IMR-90 (cell line): ENCODE data around the gene PALM. TPM values are rescaled to one million over a fixed set of nuclear protein-coding genes. Genes with fewer than 3 reads are reported as not detected.

Experiments used
- ATAC-seq: fragments of 200-7000 bp; cut with Tn5 transposase; 2 replicates; pipeline ENCODE4 v1.9.1; 2020; ENCODE audit warnings: low read depth, mild to moderate bottlenecking, moderate library complexity
- BruUV-seq: library from RNA; stranded (reverse); fragments of 400-500 nt; replicated peaks from 2 replicates; lab custom pipeline; 2021; lab: Mats Ljungman, UMichigan
- CTCF ChIA-PET: fragments of 300-600 bp; formaldehyde crosslinking; extraction: SDS; loops from one replicate; lab custom pipeline; 2021; ENCODE audit warnings: antibody characterized with exemption; lab: Yijun Ruan, JAX
- POLR2A ChIA-PET: fragments of 300-600 bp; sonication (Branson Sonifier 250); formaldehyde crosslinking; loops from one replicate; lab custom pipeline; 2022; ENCODE audit warnings: antibody characterized with exemption; ENCODE audit not compliant: unreplicated experiment; lab: Charles Lee
- DNase-seq: peaks from one replicate; pipeline ENCODE4 v3.0.0; 2013
- H2AFZ ChIP-seq: replicated peaks from 2 replicates; pipeline ENCODE3; 2013; ENCODE audit warnings: low read length, mild to moderate bottlenecking; ENCODE audit not compliant: poor library complexity
- H2AK5ac ChIP-seq: 2 replicates; pipeline ENCODE4 v1.6.1; 2013; ENCODE audit warnings: low read depth, low read length, inconsistent platforms
- H2AK9ac ChIP-seq: replicated peaks from 2 replicates; pipeline ENCODE3; 2013; ENCODE audit warnings: mild to moderate bottlenecking, low read depth, low read length, moderate library complexity; ENCODE audit not compliant: poor library complexity
- H2BK120ac ChIP-seq: 2 replicates; pipeline ENCODE4 v1.6.1; 2013; ENCODE audit warnings: low read depth, low read length, inconsistent platforms
- H2BK15ac ChIP-seq: 3 replicates; pipeline ENCODE4 v1.6.1; 2013; ENCODE audit warnings: low read depth, low read length, inconsistent platforms
- H2BK20ac ChIP-seq: 2 replicates; pipeline ENCODE4 v1.6.1; 2013; ENCODE audit warnings: low read depth, mild to moderate bottlenecking, inconsistent platforms, low read length, moderate library complexity
- H2BK5ac ChIP-seq: 2 replicates; pipeline ENCODE4 v1.6.1; 2013; ENCODE audit warnings: mild to moderate bottlenecking, low read depth, low read length, inconsistent platforms; ENCODE audit not compliant: poor library complexity, severe bottlenecking
- H3K14ac ChIP-seq: replicated peaks from 2 replicates; pipeline ENCODE4 v1.6.1; 2013; ENCODE audit warnings: low read depth, low read length, inconsistent platforms
- H3K18ac ChIP-seq: 2 replicates; pipeline ENCODE4 v1.6.1; 2013; ENCODE audit warnings: low read depth, low read length, control low read depth
- H3K23ac ChIP-seq: 2 replicates; pipeline ENCODE4 v1.6.1; 2013; ENCODE audit warnings: low read depth, low read length, inconsistent platforms
- H3K27ac ChIP-seq: 2 replicates; pipeline ENCODE4 v1.5.1; 2013; ENCODE audit warnings: mild to moderate bottlenecking, control low read depth, low read length; ENCODE audit not compliant: insufficient read depth
- H3K27me3 ChIP-seq: 2 replicates; pipeline ENCODE4 v1.6.1; 2013; ENCODE audit warnings: low read length; ENCODE audit not compliant: control insufficient read depth, insufficient read depth
- H3K36me3 ChIP-seq: 2 replicates; pipeline ENCODE4 v1.6.1; 2013; ENCODE audit warnings: low read length, mixed read lengths; ENCODE audit not compliant: control insufficient read depth, insufficient read depth
- H3K4ac ChIP-seq: 2 replicates; pipeline ENCODE4 v1.6.1; 2013; ENCODE audit warnings: low read depth, low read length, inconsistent platforms
- H3K4me1 ChIP-seq: 2 replicates; pipeline ENCODE4 v1.6.1; 2013; ENCODE audit warnings: low read length, mixed read lengths; ENCODE audit not compliant: control insufficient read depth, insufficient read depth
- H3K4me2 ChIP-seq: 2 replicates; pipeline ENCODE4 v1.6.1; 2013; ENCODE audit warnings: low read depth, mild to moderate bottlenecking, control low read depth, low read length, moderate library complexity
- H3K4me3 ChIP-seq: 2 replicates; pipeline ENCODE4 v1.5.1; 2013; ENCODE audit warnings: low read depth, mild to moderate bottlenecking, control low read depth, low read length, moderate library complexity; ENCODE audit not compliant: insufficient read depth
- H3K56ac ChIP-seq: 2 replicates; pipeline ENCODE4 v1.6.1; 2013; ENCODE audit warnings: low read length, inconsistent platforms; ENCODE audit not compliant: insufficient read depth; ENCODE audit errors: extremely low read depth
- H3K79me1 ChIP-seq, 2 experiments: 2 replicates each; pipeline ENCODE4 v1.6.1; 2013; ENCODE audit warnings: low read length in 2 of 2, inconsistent platforms in 1 of 2, low read depth in 1 of 2
- H3K9ac ChIP-seq: 2 replicates; pipeline ENCODE4 v1.6.1; 2013; ENCODE audit warnings: low read depth, low read length, control low read depth
- H3K9me1 ChIP-seq: 2 replicates; pipeline ENCODE4 v1.6.1; 2013; ENCODE audit warnings: low read length, inconsistent platforms; ENCODE audit not compliant: insufficient read depth
- H3K9me3 ChIP-seq: 2 replicates; pipeline ENCODE4 v1.6.1; 2013; ENCODE audit warnings: low read length; ENCODE audit not compliant: control insufficient read depth, insufficient read depth
- H4K20me1 ChIP-seq: 2 replicates; pipeline ENCODE4 v1.6.1; 2013; ENCODE audit warnings: low read length, inconsistent platforms; ENCODE audit not compliant: insufficient read depth
- H4K5ac ChIP-seq: 2 replicates; pipeline ENCODE4 v1.6.1; 2013; ENCODE audit warnings: mild to moderate bottlenecking, low read depth, low read length, control low read depth
- H4K8ac ChIP-seq, 2 experiments: 2 replicates each; pipeline ENCODE4 v1.6.1; 2013; ENCODE audit warnings: low read depth in 2 of 2, low read length in 2 of 2, control low read depth in 1 of 2, inconsistent platforms in 1 of 2
- H4K91ac ChIP-seq: 2 replicates; pipeline ENCODE4 v1.6.1; 2013; ENCODE audit warnings: low read depth, low read length, inconsistent platforms; ENCODE audit not compliant: insufficient read depth
- BHLHE40 ChIP-seq: fragments of 150-350 bp; IDR thresholded peaks from 2 replicates; pipeline ENCODE4 v1.6.1; 2016; ENCODE audit warnings: mild to moderate bottlenecking, low read depth, low read length
- CEBPB ChIP-seq: IDR thresholded peaks from 2 replicates; pipeline ENCODE4 v1.6.1; 2012; ENCODE audit warnings: low read depth, low read length, improper control_type of control experiment
- CHD1 ChIP-seq: IDR thresholded peaks from 2 replicates; pipeline ENCODE4 v1.6.1; 2012; ENCODE audit warnings: low read depth, low read length, improper control_type of control experiment
- FOS ChIP-seq: fragments of 150-350 bp; IDR thresholded peaks from 2 replicates; pipeline ENCODE4 v1.6.1; 2016; ENCODE audit warnings: low read depth, low read length
- MAZ ChIP-seq: IDR thresholded peaks from 2 replicates; pipeline ENCODE4 v1.6.1; 2012; ENCODE audit warnings: low read depth, mild to moderate bottlenecking, low read length, improper control_type of control experiment, moderate library complexity, borderline replicate concordance
- MXI1 ChIP-seq: IDR thresholded peaks from 2 replicates; pipeline ENCODE4 v1.6.1; 2012; ENCODE audit warnings: low read depth, mild to moderate bottlenecking, low read length, moderate library complexity, borderline replicate concordance
- NFE2L2 ChIP-seq: fragments of 150-350 bp; IDR thresholded peaks from 2 replicates; pipeline ENCODE4 v1.6.1; 2016; ENCODE audit warnings: low read depth, mild to moderate bottlenecking, low read length
- RCOR1 ChIP-seq: IDR thresholded peaks from 2 replicates; pipeline ENCODE4 v1.6.1; 2012; ENCODE audit warnings: mild to moderate bottlenecking, low read length, improper control_type of control experiment; ENCODE audit not compliant: insufficient replicate concordance
- WGBS, 2 experiments: methylation state at CpG; one replicate each; pipeline versions ENCODE4 v1.1.5 to v1.1.7; 2013; ENCODE audit warnings: missing lambda C conversion rate in 2 of 2; ENCODE audit not compliant: insufficient read length in 1 of 2; ENCODE audit errors: extremely low coverage in 2 of 2; 5-methylcytosine and 5-hydroxymethylcytosine counted together
- dilution Hi-C: fragments of 300-500 bp; cut with HindIII; formaldehyde crosslinking; loops from one replicate; pipeline ENCODE4 v1.14.3; 2018; ENCODE audit warnings: low sequenced_read_pairs; ENCODE audit not compliant: unreplicated experiment
- in situ Hi-C: fragments of 300-500 bp; cut with MboI; formaldehyde crosslinking; loops from 3 replicates; pipeline ENCODE4 v1.14.3; 2019; ENCODE audit warnings: low sequenced_read_pairs, inconsistent platforms, mixed read lengths
- intact Hi-C: fragments of 100-400 bp; cut with micrococcal nuclease; formaldehyde crosslinking; loops from 2 replicates; pipeline ENCODE4 v1.10.0; 2022
- polyA plus RNA-seq, 3 experiments: library from polyadenylated mRNA; depleted of rRNA; stranded (reverse); fragments of >200 nt; gene quantifications; 2 replicates each; pipeline ENCODE4 v1.2.3, GENCODE V29; 2012; ENCODE audit warnings: low replicate concordance in 1 of 3
- total RNA-seq: library from RNA; depleted of rRNA; stranded (reverse); fragments of >200 nt; gene quantifications from 2 replicates; pipeline ENCODE4 v1.2.3, GENCODE V29; 2012
- TF ChIP-seq, protein P1 (sequence below): fragments of 150-350 bp; IDR thresholded peaks from 2 replicates; pipeline ENCODE4 v1.6.1; 2017; ENCODE audit warnings: mild to moderate bottlenecking, antibody characterized with exemption, low read length, low read depth
- TF ChIP-seq, protein P2 (sequence below): fragments of 150-350 bp; IDR thresholded peaks from 2 replicates; pipeline ENCODE4 v1.6.1; 2016; ENCODE audit warnings: low read depth, mild to moderate bottlenecking, low read length, moderate library complexity, borderline replicate concordance

The PALM gene
- total and polyA plus RNA-seq, 2 of the 4 experiments (the other 2 are of a cell fraction): 2.2 to 7.4 TPM

DNA sequence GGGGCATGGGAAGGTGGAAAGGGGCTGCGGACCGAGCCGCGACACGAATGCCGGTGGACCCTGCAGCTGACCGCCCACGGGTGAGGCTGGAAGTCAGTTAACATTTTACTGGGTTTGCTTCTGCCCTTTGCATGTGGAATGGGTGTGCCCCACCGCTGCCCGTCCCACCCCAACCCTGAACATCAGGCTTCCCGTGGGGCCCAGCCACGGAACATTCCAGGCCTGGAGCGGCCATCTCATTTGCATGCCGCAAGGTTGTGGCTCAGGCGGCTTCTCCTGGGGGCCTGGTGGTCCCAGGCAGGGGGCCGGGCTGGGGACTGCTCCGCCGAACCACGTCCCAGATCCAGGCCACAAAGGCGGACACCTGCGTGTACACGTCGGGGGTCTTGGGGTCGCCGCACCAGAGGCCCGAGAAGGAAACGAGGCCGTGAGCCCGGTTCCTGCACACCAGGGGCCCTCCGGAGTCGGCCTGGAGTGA lies 23.2 kb upstream of the PALM start:
- Histone ChIP-seq H2BK120ac (no peak overlapping the region), H3K9me1 (peaks cover 3% of the 10 kb centered on the region), H2AK5ac (no peak overlapping the region), H3K18ac (no peak overlapping the region), H2AFZ (no peak overlapping the region), H3K9ac (no peak overlapping the region), H3K56ac (no peak overlapping the region), H2BK5ac (no peak overlapping the region), H3K79me1 (peaks cover 0 to 19% of the 10 kb centered on the region in 2 experiments; a peak in 2 of 4 replicates), H3K9me3 (no peaks in the 10 kb centered on the region), H4K91ac (no peak overlapping the region), H3K27me3 (no peaks in the 10 kb centered on the region), H3K4me2 (no peak overlapping the region), H3K4ac (no peak overlapping the region), H3K14ac (no peak overlapping the region), H4K5ac (no peak overlapping the region), H3K27ac (no peak overlapping the region), H2BK20ac (no peak overlapping the region), H3K23ac (no peak overlapping the region), H2BK15ac (no peak overlapping the region), H4K8ac (no peak overlapping the region), H3K4me1 (peaks cover 3% of the 10 kb centered on the region; the same call in 1 of the 2 replicates), H3K4me3 (no peak overlapping the region), H4K20me1 (peaks cover 6% of the 10 kb centered on the region), H2AK9ac (no peak overlapping the region), H3K36me3 (peaks cover 2% of the 10 kb centered on the region; the same call in 1 of the 2 replicates)
- CTCF ChIA-PET: no interaction called here
- no TSS peak for BruUV-seq
- dilution Hi-C loops: no loop called here
- DNase-seq: no peak
- intact Hi-C loops: no loop called here
- no peak for ATAC-seq
- WGBS, 2 experiments: 78% methylated on average over 12 of the region's 31 CpGs; no CpG with 5 or more reads in 1 of the 2 experiments
- in situ Hi-C loops: no loop called here
- POLR2A ChIA-PET: interaction anchor here (0.6 kb wide), 1 partner anchor 28 kb away, joined by 3 read pairs; no protein-coding TSS in a partner anchor
- TF ChIP-seq, protein P1, sequence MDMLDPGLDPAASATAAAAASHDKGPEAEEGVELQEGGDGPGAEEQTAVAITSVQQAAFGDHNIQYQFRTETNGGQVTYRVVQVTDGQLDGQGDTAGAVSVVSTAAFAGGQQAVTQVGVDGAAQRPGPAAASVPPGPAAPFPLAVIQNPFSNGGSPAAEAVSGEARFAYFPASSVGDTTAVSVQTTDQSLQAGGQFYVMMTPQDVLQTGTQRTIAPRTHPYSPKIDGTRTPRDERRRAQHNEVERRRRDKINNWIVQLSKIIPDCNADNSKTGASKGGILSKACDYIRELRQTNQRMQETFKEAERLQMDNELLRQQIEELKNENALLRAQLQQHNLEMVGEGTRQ: no peak
- TF ChIP-seq CHD1 (no peak), FOS (no peak), NFE2L2 (no peak), BHLHE40 (no peak), RCOR1 (no peak), CEBPB (no peak), MAZ (no peak), MXI1 (no peak)
- TF ChIP-seq, protein P2, sequence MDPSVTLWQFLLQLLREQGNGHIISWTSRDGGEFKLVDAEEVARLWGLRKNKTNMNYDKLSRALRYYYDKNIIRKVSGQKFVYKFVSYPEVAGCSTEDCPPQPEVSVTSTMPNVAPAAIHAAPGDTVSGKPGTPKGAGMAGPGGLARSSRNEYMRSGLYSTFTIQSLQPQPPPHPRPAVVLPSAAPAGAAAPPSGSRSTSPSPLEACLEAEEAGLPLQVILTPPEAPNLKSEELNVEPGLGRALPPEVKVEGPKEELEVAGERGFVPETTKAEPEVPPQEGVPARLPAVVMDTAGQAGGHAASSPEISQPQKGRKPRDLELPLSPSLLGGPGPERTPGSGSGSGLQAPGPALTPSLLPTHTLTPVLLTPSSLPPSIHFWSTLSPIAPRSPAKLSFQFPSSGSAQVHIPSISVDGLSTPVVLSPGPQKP: no peak
